ENCODE results near the gene ARL4D.
A peak's percentile ranks its signal among the peaks of the same experiment; 100 is the strongest.
"Not testable (repeated sequence)": the region's sequence is repeated elsewhere in the genome, so short reads cannot be mapped to it uniquely, and the experiment has no call there.

The ARL4D gene, protein sequence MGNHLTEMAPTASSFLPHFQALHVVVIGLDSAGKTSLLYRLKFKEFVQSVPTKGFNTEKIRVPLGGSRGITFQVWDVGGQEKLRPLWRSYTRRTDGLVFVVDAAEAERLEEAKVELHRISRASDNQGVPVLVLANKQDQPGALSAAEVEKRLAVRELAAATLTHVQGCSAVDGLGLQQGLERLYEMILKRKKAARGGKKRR

DNA sequence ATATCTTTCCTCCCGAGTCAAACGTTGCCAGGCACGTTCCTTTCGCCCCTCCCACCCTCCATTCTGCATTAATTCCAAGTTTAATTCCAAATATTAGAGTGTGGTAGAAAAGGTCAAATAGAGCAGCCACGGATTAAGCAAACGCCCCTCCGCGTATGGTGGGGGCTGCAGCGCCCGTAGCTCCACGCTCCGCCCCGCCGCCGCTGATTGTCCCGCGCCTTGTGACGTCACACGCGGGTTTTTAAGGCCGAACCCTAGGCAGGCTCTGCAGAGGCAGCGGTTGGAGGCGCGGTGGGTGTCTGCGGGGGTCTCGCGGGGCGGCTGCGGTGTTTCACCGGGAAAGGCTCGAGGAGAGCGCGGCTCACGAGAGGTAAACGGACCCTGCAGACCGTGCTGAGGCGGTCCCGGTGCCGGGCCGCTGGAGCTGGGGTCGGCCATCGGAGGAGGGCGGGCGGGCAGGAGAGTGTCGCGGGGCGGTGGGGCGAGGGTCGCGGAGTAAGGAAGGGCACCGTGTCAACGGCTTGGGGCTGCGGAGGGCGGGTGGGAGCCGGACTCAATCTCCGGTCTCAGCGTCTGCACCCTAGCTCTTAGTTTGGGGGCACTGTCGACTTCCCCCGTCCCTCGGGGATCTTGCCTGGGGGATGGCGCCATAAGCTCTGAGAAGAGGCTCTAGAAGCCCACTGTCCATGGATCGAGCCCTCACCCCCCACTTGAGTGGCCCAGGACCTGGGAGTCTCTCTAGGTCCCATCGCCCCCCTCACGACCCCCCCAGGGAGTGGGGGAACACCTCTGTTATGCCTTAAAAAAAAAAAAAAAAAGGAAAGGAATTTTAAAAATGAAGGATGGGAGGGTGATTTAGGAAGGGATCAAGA is at the start of gene ARL4D:
TSS of gene ARL4D (plus strand) at position 270 of the 872 bp plus-strand sequence. CDS start 740 bp downstream, outside the sequence.
- peak; percentile 57 to 74 for DNase-seq

DNA sequence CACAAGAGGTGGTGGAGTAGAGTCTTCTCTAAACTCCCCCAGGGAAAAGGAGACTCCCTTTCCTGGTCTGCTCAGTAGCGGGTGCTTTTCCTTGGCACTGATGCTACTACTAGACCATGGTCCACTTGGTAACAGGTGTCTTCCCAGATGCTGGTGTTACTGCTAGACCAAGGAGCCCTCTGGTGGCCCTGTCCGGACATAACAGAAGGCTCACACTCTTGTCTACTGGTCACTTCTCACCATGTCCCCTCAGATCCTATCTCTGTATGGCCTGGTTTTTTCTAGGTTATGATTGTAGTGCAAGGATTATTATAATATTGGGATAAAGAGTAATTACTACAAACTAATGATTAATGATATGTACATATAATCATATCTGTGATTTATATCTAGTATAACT is 49.7 kb upstream of the ARL4D start:
- DNase-seq, result no peak

DNA sequence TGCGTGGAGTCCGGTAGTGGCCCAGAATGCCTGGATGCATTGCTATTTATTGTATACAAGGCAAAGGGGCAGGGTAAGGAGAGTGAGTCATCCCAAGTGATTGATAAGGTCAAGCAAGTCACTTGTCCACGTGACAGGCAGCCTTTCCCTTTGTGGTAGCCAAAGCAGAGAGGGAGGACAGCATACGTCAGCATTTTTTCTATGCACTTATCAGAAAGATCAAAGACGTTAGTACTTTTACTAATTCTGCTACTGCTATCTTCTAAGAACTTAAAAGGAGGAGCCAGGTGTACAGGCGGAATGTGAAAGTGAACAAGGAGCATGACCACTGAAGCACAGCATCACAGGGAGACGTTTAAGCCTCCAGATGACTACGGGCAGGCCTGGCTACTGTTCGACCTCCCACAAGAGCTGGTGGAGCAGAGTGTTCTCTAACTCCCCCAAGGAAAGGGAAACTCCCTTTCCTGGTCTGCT is 47.9 kb upstream of the ARL4D start:
- no peak for DNase-seq

DNA sequence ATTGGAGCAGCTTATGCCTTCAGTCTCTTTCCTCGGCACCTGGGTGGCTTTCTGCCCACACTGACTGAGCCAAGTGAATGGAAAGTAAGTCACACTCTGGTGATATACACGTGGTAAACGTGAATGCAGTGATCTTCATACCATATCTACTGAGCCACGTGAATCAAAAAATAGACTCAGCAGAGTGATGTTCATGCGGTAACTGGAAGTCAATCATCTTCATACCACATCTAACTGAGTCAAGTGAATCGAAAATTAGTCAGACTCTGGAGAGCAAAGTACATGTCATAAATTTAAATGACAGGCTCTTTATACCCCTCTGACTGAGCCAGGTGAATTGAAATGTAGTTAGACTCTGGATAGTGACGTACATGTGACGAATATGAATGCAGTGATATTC is 47.1 kb upstream of the ARL4D start:
- DNase-seq, result no peak

DNA sequence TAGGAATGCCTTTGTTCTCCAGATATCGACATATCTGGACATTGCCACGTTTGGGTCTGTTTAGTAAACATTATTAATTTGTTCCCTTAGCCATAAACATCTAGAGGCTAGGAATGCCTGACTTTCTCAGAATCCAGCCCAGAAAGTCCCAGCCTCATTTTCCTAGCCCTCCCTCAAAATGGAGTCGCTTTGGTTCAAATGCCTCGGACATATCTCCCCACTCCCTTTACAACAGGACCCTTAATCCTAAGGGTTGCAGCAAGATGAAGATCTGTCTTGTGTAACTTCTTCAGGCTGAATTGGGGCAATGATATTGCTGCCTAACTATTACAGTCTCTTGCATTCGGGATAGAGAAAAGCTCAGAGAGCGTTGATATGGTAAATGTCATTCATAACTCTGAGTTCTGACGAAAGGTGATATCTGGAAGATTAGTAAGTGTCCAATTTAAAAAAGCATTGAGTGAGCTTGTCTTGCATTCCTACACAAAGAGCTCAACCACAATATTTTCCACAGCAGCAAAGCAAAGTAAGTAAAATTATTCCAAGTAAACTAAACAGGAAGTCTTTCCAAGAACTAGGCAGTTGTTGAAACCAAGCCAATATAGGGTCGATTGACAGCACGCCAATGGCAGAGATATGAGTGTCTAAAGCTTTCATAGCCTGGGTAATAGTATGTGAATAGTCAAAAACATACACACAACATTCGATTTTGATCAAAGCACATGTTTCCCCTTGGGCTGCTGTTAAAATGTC is 46.0 kb upstream of the ARL4D start:
- no peak for DNase-seq

DNA sequence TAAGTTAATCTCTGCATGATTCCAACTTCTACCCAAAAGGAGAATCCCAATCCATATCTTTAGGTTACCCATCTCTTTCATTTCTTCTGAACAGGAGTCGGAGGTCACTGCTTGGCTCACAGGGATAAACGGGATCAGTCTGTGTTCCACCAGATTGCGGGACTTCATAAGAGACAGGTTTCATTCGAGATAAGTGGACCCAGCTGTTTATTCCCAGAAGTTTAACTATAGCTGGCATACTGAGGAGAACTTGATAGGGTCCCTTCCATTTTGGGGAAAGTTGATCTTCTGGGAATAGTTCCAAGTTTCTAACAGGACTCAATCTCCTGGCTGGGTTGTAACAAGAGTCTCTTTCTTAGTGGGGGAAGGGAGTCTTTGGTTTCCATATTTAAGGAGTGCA is 45.4 kb upstream of the ARL4D start:
- DNase-seq, result no peak

DNA sequence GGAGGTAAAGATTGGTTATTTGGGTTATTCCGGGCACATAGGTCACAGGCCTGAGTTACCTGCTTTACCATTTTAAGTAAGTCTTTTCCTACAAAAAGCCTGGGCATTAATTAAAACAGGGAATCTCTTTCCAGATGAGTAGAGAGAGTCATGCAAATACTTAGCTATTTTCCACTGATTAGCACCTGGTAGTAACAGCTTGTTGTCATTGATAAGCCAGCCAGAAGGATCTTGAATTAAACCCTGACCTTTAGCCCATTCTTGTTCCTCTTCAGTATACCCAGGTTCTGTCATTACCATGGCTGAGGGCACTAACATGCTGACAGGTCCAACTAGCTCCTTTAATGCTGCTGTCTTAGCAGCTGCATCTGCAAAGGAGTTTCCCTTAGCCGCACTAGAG is 44.4 kb upstream of the ARL4D start:
- DNase-seq, result no peak

DNA sequence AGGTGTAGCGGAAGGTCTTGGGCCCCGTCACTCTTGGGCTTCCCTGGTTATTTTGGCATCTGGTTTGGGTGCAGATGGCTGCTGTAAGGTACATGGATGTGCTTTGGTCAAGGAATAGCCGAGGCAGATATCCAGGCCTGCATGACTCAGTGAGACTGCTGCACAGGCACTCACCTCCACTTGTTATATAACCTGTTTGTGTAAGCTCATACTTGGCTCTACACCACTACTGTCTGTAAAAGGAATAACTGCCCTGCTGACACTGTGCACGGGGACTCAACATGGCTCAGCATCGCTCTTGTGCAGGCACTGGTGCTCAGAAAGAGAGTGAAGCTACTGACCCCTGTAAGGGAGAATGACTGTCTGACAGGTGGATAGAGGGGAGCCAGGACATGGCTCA is 42.3 kb upstream of the ARL4D start:
- DNase-seq, result no peak

DNA sequence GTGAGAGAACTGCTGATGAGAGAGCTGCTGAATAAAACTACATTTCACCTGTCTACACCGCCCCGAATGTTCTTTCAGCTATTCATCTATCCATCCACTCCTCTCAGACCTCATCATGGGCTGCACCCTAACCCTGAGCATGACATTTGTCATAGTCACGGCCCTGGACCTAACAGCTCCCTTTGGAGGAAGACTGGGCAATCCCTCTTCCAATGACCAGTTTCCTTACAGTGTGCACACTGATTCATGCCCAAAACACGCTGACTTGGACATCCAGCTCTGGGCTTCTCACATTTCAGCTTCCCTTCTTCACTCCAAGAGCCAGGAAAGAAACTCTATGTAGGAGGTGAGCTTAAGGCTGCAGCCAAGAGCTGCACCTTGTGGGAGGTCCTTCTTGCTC is 41.8 kb upstream of the ARL4D start:
- no peak for DNase-seq

DNA sequence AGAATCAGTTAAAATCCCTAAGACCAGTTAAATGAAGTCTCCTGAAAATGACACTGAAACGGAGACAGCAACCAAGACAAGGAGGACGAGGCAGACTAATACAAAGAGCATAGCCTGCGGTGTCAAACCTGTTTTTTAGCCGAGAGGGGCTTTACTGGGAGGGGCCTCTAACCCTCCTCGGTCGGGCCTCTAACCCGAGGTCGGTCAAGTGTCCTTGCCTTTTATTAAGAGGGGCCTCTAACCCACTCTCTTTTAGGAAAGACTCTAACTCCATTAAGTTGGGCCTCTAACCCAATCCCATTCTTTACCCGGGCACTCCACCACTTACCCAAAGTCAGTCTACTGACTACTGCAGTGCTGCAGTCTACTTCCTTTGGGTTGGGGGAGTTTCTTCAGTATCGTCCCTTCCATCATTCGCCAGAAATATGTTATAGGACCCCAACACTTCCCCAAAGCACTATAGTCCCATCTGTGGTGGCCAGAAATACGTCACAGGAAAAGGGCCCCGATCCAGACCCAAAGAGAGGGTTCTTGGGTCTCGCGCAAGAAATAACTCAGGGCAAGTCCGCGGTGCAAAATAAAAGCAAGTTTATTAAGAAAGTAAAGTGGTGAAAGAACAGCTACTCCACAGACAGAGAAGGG is 39.2 kb upstream of the ARL4D start:
- no peak for DNase-seq

DNA sequence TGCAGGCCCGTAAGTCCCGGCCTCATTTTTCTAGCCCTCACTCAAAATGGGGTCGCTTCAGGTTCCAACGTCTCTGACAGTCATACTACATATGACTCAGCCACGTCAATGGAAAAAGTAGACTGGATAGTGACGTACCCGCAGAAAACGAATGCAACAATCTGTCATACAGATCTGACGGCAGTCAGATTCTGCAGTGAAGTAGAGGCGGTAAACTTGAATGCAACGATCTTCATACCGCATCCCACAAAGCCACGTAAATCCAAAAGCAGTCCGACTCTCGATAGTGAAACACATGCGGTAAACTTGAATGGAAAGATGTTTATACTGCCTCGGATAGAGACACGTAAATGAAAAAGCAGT is 38.4 kb upstream of the ARL4D start:
- DNase-seq, result no peak

DNA sequence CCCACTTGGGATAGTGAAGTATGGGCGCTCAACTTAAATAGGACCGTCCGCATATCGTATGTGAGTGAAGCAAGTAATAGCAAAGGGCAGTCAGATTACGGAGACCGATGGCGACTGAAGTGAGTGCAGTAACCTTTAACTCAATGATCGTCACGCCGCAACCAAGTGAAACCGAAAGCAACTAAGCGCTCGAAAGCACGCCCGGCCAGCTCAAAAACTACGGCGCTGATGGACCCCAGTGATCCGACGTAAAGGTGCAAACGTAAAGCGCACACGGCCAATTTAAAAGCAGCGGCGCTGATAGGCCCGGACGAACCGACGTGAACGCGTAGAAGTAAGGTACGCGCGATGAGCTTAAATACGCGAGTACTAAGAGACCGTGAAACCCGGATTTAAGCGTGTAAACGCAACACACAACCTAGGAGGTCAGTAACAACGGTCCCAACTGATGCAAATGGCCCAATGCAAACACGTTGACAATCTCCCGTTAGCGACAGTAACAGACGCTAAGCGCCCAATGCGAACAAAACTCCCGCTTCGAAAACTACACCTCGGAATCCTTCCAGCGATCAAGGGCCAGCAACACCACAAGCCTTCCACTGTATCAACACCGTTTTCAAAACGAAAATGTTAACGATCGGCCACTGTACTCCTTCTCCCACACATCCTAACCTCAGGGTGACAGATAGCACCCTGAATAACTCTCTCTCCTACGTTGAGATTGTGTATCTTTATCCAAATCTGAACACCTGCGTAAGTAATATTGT is 37.9 kb upstream of the ARL4D start:
- DNase-seq, result peak; percentile 95 to 96

DNA sequence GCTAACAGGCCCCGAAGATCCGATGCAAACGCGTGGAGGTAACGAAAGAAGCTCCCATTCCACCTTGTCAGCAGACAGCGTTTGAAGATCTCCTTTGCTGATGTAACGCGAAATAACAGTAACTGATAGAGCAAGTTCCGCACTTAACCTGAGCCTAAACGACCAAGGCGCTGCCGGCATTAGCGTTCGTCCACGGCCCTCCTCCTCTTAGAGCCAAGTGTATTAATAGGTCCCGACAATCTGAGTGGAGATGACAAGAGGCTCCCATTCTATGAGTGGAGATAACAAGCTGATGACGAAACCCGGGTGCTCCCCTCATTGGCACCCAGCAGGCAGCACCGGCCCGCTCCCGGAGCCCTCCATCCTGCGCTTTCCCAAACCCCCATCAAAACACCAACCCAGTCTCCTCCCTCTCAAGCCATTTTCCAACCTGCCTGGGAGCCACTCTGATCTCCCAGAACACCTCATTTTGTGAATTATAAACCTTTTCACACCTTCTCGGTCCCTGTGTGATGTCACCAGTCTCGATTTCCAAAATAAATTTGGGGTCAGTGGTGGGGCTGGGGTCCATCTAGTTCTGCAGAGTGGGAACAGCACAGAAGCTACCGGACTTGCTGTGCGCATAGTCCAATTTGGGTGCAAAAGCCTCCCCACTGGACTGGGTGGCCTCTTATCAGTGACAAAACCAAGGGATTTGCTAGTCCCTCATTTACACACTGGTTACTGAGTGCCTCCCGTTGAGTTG is 35.4 kb upstream of the ARL4D start:
- DNase-seq, result no peak

DNA sequence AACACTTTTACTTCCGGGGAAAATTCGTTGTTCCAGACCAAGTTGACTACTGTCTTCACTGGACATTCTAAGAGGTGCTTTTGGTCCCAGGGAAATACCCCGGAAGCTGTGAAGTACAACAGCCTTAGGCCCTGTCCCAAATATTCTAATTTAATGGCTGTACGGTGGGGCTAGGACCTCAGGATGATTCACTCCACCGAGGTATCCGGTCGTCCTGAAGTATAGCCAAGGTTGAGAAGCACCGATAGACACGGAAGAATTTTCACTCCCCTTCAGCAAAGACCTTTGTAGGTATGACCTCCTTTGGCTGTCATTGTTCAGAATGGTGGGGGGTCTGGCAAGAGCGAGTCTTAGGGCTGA is 34.9 kb upstream of the ARL4D start:
- no peak for DNase-seq

DNA sequence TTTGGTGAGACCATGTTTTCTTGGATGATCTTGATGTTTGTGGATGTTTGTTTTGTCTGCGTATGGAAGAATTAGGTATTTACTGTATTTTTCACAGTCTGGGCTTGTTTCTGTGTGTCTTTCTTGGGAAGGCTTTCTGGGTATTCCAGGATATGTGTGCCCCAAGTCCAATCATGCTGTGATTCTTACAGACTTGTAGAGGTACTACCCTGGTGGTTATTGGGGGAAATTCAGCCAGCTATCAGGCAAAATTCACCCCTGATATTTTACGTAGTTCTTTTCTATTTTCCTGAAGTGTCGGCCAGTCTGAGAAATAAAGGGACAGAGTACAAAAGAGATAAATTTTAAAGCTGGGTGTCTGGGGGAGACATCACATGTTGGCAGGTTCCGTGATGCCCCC is 33.4 kb upstream of the ARL4D start:
- no peak for DNase-seq

DNA sequence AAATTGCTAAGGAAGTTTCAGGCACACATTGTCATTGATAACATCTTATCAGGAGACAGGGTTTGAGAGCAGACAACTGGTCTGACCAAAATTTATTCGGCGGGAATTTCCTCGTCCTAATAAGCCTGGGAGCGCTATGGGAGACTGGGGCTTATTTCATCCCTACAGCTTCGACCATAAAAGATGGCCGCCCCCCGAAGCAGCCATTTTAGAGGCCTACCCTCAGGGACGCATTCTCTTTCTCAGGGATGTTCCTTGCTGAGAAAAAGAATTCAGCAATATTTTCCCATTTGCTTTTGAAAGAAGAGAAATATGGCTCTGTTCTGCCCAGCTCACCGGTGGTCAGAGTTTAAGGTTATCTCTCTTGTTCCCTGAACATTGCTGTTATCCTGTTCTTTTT is 32.9 kb upstream of the ARL4D start:
- not testable (repeated sequence) for DNase-seq

DNA sequence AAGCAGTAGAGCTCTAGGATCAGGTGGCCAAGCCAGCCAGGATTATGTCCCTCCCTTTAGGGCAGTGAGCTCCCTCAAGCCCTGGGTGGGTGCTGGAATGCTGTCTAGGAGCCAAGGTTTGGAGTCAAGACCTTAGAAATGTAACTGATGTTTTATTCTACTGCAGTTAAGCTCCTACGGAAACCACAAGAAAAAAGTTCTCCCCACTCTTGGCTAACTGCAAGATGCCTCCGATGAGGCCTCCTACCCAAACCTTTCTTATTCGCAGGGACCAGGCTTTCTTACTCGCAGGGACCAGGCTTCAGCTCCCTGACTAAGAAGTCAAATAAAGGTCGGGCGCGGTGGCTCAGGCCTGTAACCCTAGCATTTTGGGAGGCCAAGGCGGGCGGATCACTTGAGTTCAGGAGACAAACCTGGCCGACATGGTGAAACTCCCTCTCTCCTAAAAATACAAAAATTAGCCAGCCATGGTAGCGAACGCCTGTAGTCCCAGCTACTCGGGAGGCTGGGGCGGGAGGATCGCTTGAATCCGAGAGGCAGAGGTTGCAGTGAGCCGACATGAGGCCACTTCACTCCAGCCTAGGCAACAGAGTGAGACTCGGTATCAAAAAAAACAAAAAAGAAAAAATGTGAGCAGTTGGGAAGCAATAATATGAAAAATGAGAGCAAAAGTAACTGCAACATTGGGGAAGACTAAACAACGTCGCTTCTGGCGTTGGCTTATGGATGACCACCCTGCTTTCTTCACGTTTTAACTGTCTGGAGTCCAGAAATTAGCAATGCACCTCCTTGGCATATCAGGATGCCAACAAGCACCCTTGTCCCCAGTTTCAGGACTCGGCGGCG is 31.7 kb upstream of the ARL4D start:
- DNase-seq, result no peak

DNA sequence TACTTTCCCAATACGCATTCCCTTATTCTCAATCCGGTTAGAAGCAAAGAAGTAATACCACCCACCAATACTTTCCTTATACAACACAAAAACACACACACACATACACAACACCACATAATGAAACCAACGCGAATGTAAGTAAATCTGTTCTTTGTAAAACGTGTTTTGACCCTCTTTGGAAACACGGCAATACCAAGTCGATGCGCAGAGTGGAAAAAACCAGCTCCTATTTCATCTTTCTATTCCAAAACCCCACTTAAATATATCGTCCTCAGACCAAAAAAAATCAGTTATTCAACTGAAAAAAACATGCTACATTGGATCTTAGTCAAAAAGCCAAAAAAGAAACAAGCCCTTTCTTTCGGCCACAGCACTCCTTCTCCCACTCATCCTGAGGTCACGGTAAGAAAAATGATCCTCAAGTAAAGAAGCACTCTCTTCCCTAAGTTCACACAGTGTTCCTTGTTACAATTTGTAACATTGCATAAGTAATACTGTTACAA is 31.0 kb upstream of the ARL4D start:
- DNase-seq, result peak in 1 of 2 experiments; percentile 87

DNA sequence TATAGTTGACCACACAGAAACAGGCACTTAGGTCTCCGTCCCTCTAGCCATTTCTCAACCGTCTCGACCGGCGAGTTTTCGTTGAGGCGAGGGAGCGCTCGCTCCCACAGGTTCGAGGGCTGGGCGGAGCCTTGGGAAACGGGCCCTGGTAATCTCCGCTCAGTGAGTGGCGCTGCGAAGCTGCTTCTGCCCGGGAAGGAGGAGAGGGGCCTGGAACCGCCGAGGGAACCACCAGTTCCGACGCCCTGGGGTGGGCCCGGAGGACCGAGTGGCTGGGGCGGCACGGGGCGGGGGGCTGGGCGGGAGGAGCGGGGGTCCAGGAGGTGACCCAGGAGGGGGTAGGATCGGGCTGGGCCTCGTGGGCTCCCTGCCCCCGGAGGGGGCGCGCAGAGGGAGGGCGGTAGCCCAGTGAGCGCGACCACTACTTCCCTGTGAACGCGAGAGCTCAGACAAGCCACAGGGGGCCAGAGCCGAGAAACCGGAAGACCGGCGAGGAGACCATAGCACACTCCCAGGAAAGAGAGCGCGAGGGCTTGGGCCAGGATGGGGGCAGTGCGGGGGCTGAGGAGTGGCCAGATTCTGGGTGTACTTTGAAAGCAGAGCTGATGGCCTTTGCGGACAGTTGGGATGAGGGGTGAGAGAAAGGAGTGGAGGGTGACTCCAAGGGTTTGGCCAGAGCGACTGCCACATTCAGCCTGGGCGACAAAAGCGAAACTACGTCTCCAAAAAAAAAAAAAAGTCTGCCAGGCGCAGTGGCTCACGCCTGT is 29.9 kb upstream of the ARL4D start:
- DNase-seq, result peak; percentile 51 to 58

DNA sequence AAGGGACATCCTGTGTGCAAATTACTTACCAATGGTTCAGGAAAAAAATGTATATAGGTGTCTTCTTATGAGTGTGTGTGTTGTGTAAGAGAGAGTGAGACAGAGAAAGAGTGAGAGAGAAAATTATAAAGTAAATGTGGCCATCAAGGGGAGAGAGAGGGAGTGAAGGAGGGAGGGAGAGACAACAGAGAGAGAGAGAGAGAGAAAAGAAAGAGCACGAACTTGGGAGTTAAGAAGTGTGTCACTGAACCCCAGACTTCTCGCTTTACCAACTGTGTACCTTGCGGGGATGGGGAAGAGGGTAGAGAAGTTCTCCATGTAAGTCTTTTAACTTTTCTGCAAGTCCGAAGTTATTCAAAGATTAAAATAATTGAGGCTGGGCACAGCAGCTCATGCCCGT is 28.8 kb upstream of the ARL4D start:
- no peak for DNase-seq
